Neuronal stem cell (in vitro differentiated cells): Measurements from ENCODE around the gene LOXL3.

Experiments used
- DNase-seq: peaks from one replicate; pipeline ENCODE4 v3.0.0-alpha.2; 2013; ENCODE audit warnings: low spot score
- H2AFZ ChIP-seq: one replicate; pipeline ENCODE4 v1.6.1; 2013; ENCODE audit warnings: mild to moderate bottlenecking, low read length, inconsistent platforms
- H2AK5ac ChIP-seq: 2 replicates; pipeline ENCODE4 v1.6.1; 2013; ENCODE audit warnings: low read depth, mild to moderate bottlenecking, inconsistent platforms, low read length, moderate library complexity, mixed read lengths
- H2BK120ac ChIP-seq: 2 replicates; pipeline ENCODE4 v1.6.1; 2013; ENCODE audit warnings: low read depth, mild to moderate bottlenecking, inconsistent platforms, low read length, moderate library complexity, mixed read lengths
- H2BK12ac ChIP-seq: one replicate; pipeline ENCODE4 v1.6.1; 2013; ENCODE audit warnings: low read length, inconsistent platforms
- H2BK15ac ChIP-seq: 2 replicates; pipeline ENCODE4 v1.6.1; 2013; ENCODE audit warnings: mild to moderate bottlenecking, low read length, inconsistent platforms, mixed read lengths
- H2BK5ac ChIP-seq: one replicate; pipeline ENCODE4 v1.6.1; 2013; ENCODE audit warnings: inconsistent platforms, mild to moderate bottlenecking, low read length, moderate library complexity
- H3K14ac ChIP-seq: one replicate; pipeline ENCODE4 v1.6.1; 2013; ENCODE audit warnings: low read length, inconsistent platforms
- H3K18ac ChIP-seq: 2 replicates; pipeline ENCODE4 v1.6.1; 2013; ENCODE audit warnings: low read length, inconsistent platforms
- H3K23ac ChIP-seq: 2 replicates; pipeline ENCODE4 v1.6.1; 2013; ENCODE audit warnings: low read depth, mild to moderate bottlenecking, mixed read lengths, low read length, inconsistent platforms; ENCODE audit not compliant: poor library complexity
- H3K27ac ChIP-seq: replicated peaks from 3 replicates; pipeline ENCODE4 v1.5.1; 2013; ENCODE audit warnings: low read length, inconsistent platforms
- H3K27me3 ChIP-seq, 3 experiments: 2 replicates each; pipeline ENCODE4 v1.6.1; 2013; ENCODE audit warnings: low read length in 3 of 3, mild to moderate bottlenecking in 2 of 3, inconsistent platforms in 1 of 3, low read depth in 1 of 3, mixed read lengths in 1 of 3, moderate library complexity in 1 of 3; ENCODE audit not compliant: control insufficient read depth in 3 of 3, insufficient read depth in 3 of 3
- H3K36me3 ChIP-seq, 2 donors: replicated peaks in 1 of 2; 2 replicates each; pipeline ENCODE4 v1.6.1; 2013; ENCODE audit warnings: low read length in 2 of 2; ENCODE audit not compliant: control insufficient read depth in 2 of 2, insufficient read depth in 2 of 2
- H3K4ac ChIP-seq: 2 replicates; pipeline ENCODE4 v1.6.1; 2013; ENCODE audit warnings: inconsistent platforms, mild to moderate bottlenecking, low read length, moderate library complexity
- H3K4me1 ChIP-seq, 2 donors: 1 replicate in 1 of 2; 2 replicates in 1 of 2; pipeline ENCODE4 v1.6.1; 2013; ENCODE audit warnings: low read length in 2 of 2, low read depth in 1 of 2; ENCODE audit not compliant: control insufficient read depth in 2 of 2, insufficient read depth in 1 of 2
- H3K4me2 ChIP-seq: one replicate; pipeline ENCODE4 v1.6.1; 2013; ENCODE audit warnings: mild to moderate bottlenecking, low read length, inconsistent platforms; ENCODE audit not compliant: insufficient read depth, poor library complexity, severe bottlenecking
- H3K4me3 ChIP-seq, 2 donors: 2 replicates each; pipeline ENCODE4 v1.5.1; 2013; ENCODE audit warnings: low read length in 2 of 2, mild to moderate bottlenecking in 2 of 2, inconsistent platforms in 1 of 2, moderate library complexity in 1 of 2
- H3K79me1 ChIP-seq: one replicate; pipeline ENCODE4 v1.6.1; 2013; ENCODE audit warnings: low read depth, mild to moderate bottlenecking, inconsistent platforms, low read length, moderate library complexity
- H3K9ac ChIP-seq: one replicate; pipeline ENCODE4 v1.6.1; 2013; ENCODE audit warnings: mild to moderate bottlenecking, low read depth, low read length, inconsistent platforms; ENCODE audit not compliant: poor library complexity
- H3K9me3 ChIP-seq, 2 donors: replicated peaks in 1 of 2; 2 replicates each; pipeline versions ENCODE3 to v1.6.1; 2013; ENCODE audit warnings: low read length in 2 of 2, mild to moderate bottlenecking in 2 of 2, inconsistent platforms in 1 of 2, low read depth in 1 of 2, mixed read lengths in 1 of 2, moderate library complexity in 1 of 2; ENCODE audit not compliant: control insufficient read depth in 2 of 2, insufficient read depth in 1 of 2
- H4K8ac ChIP-seq: one replicate; pipeline ENCODE4 v1.6.1; 2013; ENCODE audit warnings: low read depth, mild to moderate bottlenecking, inconsistent platforms, low read length, moderate library complexity
- H4K91ac ChIP-seq: one replicate; pipeline ENCODE4 v1.6.1; 2013; ENCODE audit warnings: low read length, low read depth, mild to moderate bottlenecking, inconsistent platforms; ENCODE audit not compliant: poor library complexity
- WGBS, 2 donors: extraction: QIAGEN DNeasy Blood & Tissue Kit; methylation state at CpG; one replicate each; pipeline ENCODE4 v1.1.7; 2013; ENCODE audit warnings: missing lambda C conversion rate in 2 of 2, mixed read lengths in 1 of 2; ENCODE audit not compliant: insufficient read length in 2 of 2, insufficient replicate concordance in 1 of 2; ENCODE audit errors: extremely low coverage in 2 of 2; 5-methylcytosine and 5-hydroxymethylcytosine counted together

Gene LOXL3

GRCh38 chr2:74572178-74572925 is 18.6 kb upstream of the LOXL3 start:
- Histone ChIP-seq H3K27me3 (peaks cover 0 to 58% (median 0%) of the 10 kb centered on the region in 3 experiments), H3K4me2 (no peak overlapping the region), H2AFZ (no peak overlapping the region), H2BK5ac (no peak overlapping the region), H2BK12ac (no peak overlapping the region), H4K91ac (no peak overlapping the region), H3K14ac (no peak overlapping the region), H4K8ac (no peak overlapping the region), H2BK15ac (no peak overlapping the region), H3K36me3 (no peaks in the 10 kb centered on the region), H2BK120ac (no peak overlapping the region), H3K27ac (no peak overlapping the region), H3K79me1 (no peaks in the 10 kb centered on the region), H3K4me3 (no peak overlapping the region), H3K23ac (no peak overlapping the region), H3K4me1 (no peaks in the 10 kb centered on the region), H2AK5ac (no peak overlapping the region), H3K4ac (no peak overlapping the region), H3K9me3 (no peaks in the 10 kb centered on the region), H3K18ac (no peak overlapping the region), H3K9ac (no peak overlapping the region)
- WGBS, 2 donors: no CpG with 5 or more reads among the region's 3 CpGs
- no peak for DNase-seq

- H2AFZ ChIP-seq: no peak overlapping the region
- no peak for DNase-seq
- no peak overlapping the region for H3K23ac ChIP-seq
- H4K8ac ChIP-seq: no peak overlapping the region
- no peaks in the 10 kb centered on the region for H3K4me1 ChIP-seq
- no CpG with 5 or more reads among the region's 1 CpG for WGBS, 2 donors
- no peak overlapping the region for H4K91ac ChIP-seq
- H3K14ac ChIP-seq: no peak overlapping the region
- no peaks in the 10 kb centered on the region for H3K79me1 ChIP-seq
- H3K36me3 ChIP-seq: no peaks in the 10 kb centered on the region
- no peak overlapping the region for H2BK15ac ChIP-seq
- no peak overlapping the region for H3K27ac ChIP-seq
- no peak overlapping the region for H2BK12ac ChIP-seq
- no peak overlapping the region for H2AK5ac ChIP-seq
- no peak overlapping the region for H2BK5ac ChIP-seq
- no peak overlapping the region for H2BK120ac ChIP-seq
- no peak overlapping the region for H3K4ac ChIP-seq
- H3K18ac ChIP-seq: no peak overlapping the region
- no peaks in the 10 kb centered on the region for H3K9me3 ChIP-seq
- H3K27me3 ChIP-seq: peaks cover 0 to 59% (median 0%) of the 10 kb centered on the region in 3 experiments
- H3K4me3 ChIP-seq: no peak overlapping the region
- no peak overlapping the region for H3K4me2 ChIP-seq
- H3K9ac ChIP-seq: no peak overlapping the region
Measured at GRCh38 chr2:74571058-74571457, 17.3 kb upstream of the LOXL3 start.

- Histone ChIP-seq H3K4me2 (no peak overlapping the region), H3K9me3 (no peaks in the 10 kb centered on the region), H2BK15ac (no peak overlapping the region), H3K4me1 (no peaks in the 10 kb centered on the region), H4K91ac (no peak overlapping the region), H3K27ac (no peak overlapping the region), H3K36me3 (no peaks in the 10 kb centered on the region), H3K23ac (no peak overlapping the region), H3K79me1 (no peaks in the 10 kb centered on the region), H2AFZ (no peak overlapping the region), H2BK5ac (no peak overlapping the region), H3K14ac (no peak overlapping the region), H4K8ac (no peak overlapping the region), H3K9ac (no peak overlapping the region), H3K18ac (no peak overlapping the region), H3K27me3 (peaks cover 0 to 51% (median 0%) of the 10 kb centered on the region in 3 experiments), H3K4ac (no peak overlapping the region), H2BK120ac (no peak overlapping the region), H2BK12ac (no peak overlapping the region), H2AK5ac (no peak overlapping the region), H3K4me3 (no peak overlapping the region)
- no peak for DNase-seq
- no CpG with 5 or more reads among the region's 1 CpG for WGBS, 2 donors
Measured at GRCh38 chr2:74569686-74570085, 15.9 kb upstream of the LOXL3 start.

- Histone ChIP-seq H3K36me3 (no peaks in the 10 kb centered on the region), H3K4ac (no peak overlapping the region), H3K23ac (no peak overlapping the region), H2AFZ (no peak overlapping the region), H4K91ac (no peak overlapping the region), H2BK5ac (no peak overlapping the region), H4K8ac (no peak overlapping the region), H2BK12ac (no peak overlapping the region), H3K18ac (no peak overlapping the region), H3K4me3 (no peak overlapping the region), H2AK5ac (no peak overlapping the region), H3K9ac (no peak overlapping the region), H3K4me1 (no peaks in the 10 kb centered on the region), H3K14ac (no peak overlapping the region), H2BK15ac (no peak overlapping the region), H3K79me1 (no peaks in the 10 kb centered on the region), H2BK120ac (no peak overlapping the region), H3K4me2 (no peak overlapping the region), H3K27me3 (peaks cover 0 to 58% (median 2%) of the 10 kb centered on the region in 3 experiments), H3K27ac (no peak overlapping the region), H3K9me3 (no peaks in the 10 kb centered on the region)
- WGBS, 2 donors: no CpG with 5 or more reads among the region's 5 CpGs
- DNase-seq: no peak
Measured at GRCh38 chr2:74567881-74568280, 14.1 kb upstream of the LOXL3 start.
